SJSA1 (cell line): ENCODE data around the gene PEA15. TPM values are rescaled to one million over a fixed set of nuclear protein-coding genes. Genes with fewer than 3 reads are reported as not detected.

Experiments used
- DNase-seq, 2 experiments: peaks; one replicate each; pipeline ENCODE4 v3.0.0-alpha.2; 2015 to 2020; ENCODE audit warnings: low spot score in 2 of 2, low read depth in 1 of 2
- H3K27ac ChIP-seq: fragments of 250-450 bp; sonication (Bioruptor Pico); 2 replicates; pipeline ENCODE4 v1.5.1; 2020; ENCODE audit warnings: mild to moderate bottlenecking, moderate library complexity
- H3K27me3 ChIP-seq: fragments of 250-450 bp; sonication (Bioruptor Pico); replicated peaks from 2 replicates; pipeline ENCODE4 v1.5.1; 2020; ENCODE audit warnings: mild to moderate bottlenecking, moderate library complexity
- H3K36me3 ChIP-seq: fragments of 250-450 bp; sonication (Bioruptor Pico); 2 replicates; pipeline ENCODE4 v1.5.1; 2020; ENCODE audit warnings: mild to moderate bottlenecking
- H3K4me1 ChIP-seq: fragments of 250-450 bp; sonication (Bioruptor Pico); replicated peaks from 2 replicates; pipeline ENCODE4 v1.6.1; 2021; ENCODE audit warnings: mild to moderate bottlenecking
- H3K4me3 ChIP-seq: fragments of 250-450 bp; sonication (Bioruptor Pico); 2 replicates; pipeline ENCODE4 v1.5.1; 2020; ENCODE audit warnings: mild to moderate bottlenecking
- H3K9me3 ChIP-seq: fragments of 250-450 bp; sonication (Bioruptor Pico); replicated peaks from 2 replicates; pipeline ENCODE4 v1.5.1; 2020; ENCODE audit warnings: mild to moderate bottlenecking
- total RNA-seq: library from RNA; depleted of rRNA; stranded (reverse); fragments of >200 nt; shearing (Covaris generic); gene quantifications from 2 replicates; pipeline ENCODE4 v1.2.3, GENCODE V29; 2014; rRNA removed

PEA15 gene, protein sequence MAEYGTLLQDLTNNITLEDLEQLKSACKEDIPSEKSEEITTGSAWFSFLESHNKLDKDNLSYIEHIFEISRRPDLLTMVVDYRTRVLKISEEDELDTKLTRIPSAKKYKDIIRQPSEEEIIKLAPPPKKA
- total RNA-seq: 170 and 321 TPM in 2 replicates

DNA sequence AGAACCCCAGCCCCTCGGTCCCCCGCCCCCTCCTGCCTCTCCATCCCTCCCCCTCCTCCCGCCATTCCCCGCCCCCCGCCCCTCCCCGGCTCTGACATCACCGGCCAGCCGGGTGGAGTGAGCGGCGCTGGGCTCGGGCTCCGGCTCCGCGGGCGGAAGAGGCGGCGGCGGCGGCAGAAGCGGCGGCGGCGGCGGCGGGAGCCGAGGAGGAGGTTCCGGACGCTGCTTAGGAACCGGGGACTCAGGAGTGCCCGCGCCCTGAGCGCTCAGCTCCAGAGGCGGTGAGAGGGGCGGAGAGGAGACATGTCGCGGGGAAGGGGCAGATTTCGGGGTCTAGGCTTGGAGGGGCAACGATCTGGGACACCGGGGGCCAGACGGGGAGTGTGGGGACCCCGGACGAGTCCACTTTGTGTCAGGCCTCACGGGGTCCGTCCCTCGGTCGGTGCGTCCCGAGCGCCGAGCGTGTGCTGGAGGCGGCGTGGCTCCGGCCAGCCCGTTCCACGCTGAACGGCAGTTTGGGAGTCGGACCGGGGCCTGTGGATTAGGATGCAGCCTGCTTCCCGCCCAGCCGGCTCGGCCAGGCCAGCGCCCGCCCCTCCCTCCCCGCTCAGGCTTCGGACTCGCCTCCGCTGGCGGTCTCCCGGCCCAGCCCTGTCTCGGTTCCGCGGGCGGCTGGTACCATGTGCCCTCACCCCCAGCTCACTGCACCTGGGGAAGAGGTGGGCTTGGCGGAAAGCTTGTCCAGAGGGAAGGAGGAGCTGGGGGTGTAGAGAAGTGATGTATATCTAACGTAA is at the start of gene PEA15:
Gene PEA15, plus strand, starts transcription at position 143 of the 794 bp plus-strand sequence. CDS start 6,161 bp downstream, outside the sequence.
- H3K4me3 ChIP-seq: peak within 1 kb of the TSS; percentile 99
- peaks cover 49% of the 10 kb centered on the region for H3K36me3 ChIP-seq
- 0 out of 2 replicates have a peak, but pooled peaks cover 8% of the 10 kb centered on the region for H3K9me3 ChIP-seq
- peaks cover 47% of the 10 kb centered on the region for H3K4me1 ChIP-seq
- H3K27ac ChIP-seq: peak within 1 kb of the TSS; percentile 99
- DNase-seq: peak; percentile 60 to 84
- no peaks in the 10 kb centered on the region for H3K27me3 ChIP-seq

DNA sequence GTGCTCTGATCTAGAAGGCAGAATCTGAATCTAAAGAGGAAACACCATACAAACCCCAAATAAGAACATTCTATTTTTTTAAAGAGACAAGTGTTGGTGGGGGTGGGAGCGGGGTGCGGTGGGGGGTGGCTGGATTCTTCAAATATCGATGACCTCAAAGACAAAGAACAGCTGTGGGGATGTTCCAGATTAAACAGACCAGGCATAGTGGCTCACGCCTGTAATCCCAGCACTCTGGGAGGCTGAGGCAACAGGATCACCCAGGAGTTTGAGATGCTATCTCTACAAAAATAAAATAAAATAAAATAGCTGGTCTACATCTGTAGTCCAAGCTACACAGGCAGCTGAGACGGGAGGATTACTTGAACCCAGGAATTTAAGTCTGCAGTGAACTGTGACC is 48.8 kb upstream of the PEA15 start:
- Histone ChIP-seq H3K27ac (no peak overlapping the region), H3K9me3 (peaks cover 5% of the 10 kb centered on the region; the same call in 1 of the 2 replicates), H3K4me3 (no peak overlapping the region), H3K27me3 (no peaks in the 10 kb centered on the region), H3K4me1 (peaks cover 11% of the 10 kb centered on the region), H3K36me3 (no peaks in the 10 kb centered on the region)
- DNase-seq: no peak

DNA sequence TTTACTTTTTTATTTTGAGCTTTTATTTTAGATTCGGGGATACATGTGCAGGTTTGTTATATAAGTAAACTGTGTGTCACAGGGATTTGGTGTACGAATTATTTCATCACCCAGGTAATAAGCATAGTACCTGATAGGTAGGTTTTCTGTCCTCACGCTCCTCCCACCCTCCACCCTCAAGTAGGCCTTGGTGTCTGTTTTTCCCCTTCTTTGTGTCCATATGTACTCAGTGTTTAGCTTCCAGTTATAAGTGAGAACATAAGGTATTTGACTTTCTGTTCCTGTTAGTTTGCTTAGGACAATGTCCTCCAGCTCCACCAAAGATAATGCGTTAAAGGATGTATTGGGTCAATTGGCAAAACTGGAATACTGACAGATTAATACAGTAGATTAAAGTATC is 48.0 kb upstream of the PEA15 start:
- H3K27ac ChIP-seq: no peak overlapping the region

DNA sequence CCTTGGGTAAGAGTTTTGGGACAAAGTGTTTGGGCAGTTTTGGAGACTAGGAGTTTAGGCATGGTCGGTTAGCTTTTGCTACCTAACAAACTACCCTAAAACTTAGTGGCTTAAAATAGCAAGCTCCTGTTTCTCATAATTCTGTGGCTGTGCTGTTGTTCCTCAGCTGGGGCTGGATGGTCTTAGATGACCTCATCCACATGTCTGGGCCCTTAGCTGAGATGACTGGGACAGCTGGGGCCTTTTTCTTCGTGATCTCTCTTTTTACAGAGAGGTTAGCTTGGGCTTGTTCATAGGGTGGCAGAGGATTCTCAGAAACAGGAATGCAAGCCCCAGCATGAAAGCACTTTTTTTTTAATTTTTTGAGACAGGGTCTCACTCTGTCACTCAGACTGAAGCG is 47.2 kb upstream of the PEA15 start:
- no peak overlapping the region for H3K4me3 ChIP-seq
- H3K9me3 ChIP-seq: peaks cover 5% of the 10 kb centered on the region; the same call in 1 of the 2 replicates
- peaks cover 7% of the 10 kb centered on the region for H3K4me1 ChIP-seq
- H3K27me3 ChIP-seq: no peaks in the 10 kb centered on the region
- DNase-seq: no peak
- H3K36me3 ChIP-seq: no peaks in the 10 kb centered on the region
- no peak overlapping the region for H3K27ac ChIP-seq

More for the DNA sequence above, 48.0 kb upstream of the PEA15 start:
- DNase-seq: no peak
- Histone ChIP-seq H3K4me3 (no peak overlapping the region), H3K4me1 (peaks cover 7% of the 10 kb centered on the region), H3K27me3 (no peaks in the 10 kb centered on the region), H3K9me3 (peaks cover 5% of the 10 kb centered on the region; the same call in 1 of the 2 replicates), H3K36me3 (no peaks in the 10 kb centered on the region)

DNA sequence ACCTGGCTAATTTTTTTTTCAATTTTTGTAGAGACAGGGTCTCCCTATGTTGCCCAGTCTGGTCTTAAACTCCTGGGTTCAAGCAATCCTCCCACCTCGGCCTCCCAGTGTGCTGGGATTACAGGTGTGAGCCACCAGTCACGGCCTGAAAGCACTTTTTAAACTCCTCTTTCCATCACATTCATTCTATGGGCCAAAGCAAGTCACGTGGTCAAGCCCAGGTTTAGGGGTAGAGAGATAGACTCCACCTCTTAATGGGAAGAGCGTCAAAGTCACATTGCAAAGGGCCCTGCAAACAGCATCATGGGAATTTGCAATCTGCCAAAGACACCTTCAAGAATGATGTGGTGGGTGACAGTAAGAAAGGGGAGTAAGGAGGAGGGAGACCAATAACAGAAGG is 46.6 kb upstream of the PEA15 start:
- Histone ChIP-seq H3K9me3 (peaks cover 5% of the 10 kb centered on the region; the same call in 1 of the 2 replicates), H3K4me1 (peaks cover 7% of the 10 kb centered on the region), H3K27ac (no peak overlapping the region), H3K27me3 (no peaks in the 10 kb centered on the region), H3K4me3 (no peak overlapping the region), H3K36me3 (no peaks in the 10 kb centered on the region)
- no peak for DNase-seq

DNA sequence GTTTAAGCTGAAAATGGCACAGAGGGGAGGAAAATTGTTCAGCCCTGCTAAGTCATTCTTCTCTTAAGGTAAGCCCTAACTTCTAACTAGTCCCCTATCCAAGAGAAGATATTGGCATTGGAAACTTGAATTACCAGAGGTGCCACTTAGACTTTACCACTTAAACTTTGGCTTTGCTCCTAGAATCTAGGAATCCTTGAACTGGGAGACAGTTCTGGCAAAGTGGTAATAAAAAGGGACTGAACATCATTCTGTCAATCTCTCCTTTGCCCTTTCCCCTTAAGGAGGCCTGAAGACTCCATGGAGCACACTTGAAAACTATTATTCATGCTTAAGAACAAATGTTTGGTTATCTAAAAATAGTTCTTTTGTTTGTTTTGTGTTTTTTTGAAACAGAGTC is 45.3 kb upstream of the PEA15 start:
- Histone ChIP-seq H3K4me1 (peaks cover 7% of the 10 kb centered on the region), H3K4me3 (no peak overlapping the region), H3K36me3 (no peaks in the 10 kb centered on the region), H3K27ac (no peak overlapping the region), H3K9me3 (peaks cover 5% of the 10 kb centered on the region; the same call in 1 of the 2 replicates), H3K27me3 (no peaks in the 10 kb centered on the region)
- peak in 1 of 2 experiments; percentile 24 for DNase-seq

DNA sequence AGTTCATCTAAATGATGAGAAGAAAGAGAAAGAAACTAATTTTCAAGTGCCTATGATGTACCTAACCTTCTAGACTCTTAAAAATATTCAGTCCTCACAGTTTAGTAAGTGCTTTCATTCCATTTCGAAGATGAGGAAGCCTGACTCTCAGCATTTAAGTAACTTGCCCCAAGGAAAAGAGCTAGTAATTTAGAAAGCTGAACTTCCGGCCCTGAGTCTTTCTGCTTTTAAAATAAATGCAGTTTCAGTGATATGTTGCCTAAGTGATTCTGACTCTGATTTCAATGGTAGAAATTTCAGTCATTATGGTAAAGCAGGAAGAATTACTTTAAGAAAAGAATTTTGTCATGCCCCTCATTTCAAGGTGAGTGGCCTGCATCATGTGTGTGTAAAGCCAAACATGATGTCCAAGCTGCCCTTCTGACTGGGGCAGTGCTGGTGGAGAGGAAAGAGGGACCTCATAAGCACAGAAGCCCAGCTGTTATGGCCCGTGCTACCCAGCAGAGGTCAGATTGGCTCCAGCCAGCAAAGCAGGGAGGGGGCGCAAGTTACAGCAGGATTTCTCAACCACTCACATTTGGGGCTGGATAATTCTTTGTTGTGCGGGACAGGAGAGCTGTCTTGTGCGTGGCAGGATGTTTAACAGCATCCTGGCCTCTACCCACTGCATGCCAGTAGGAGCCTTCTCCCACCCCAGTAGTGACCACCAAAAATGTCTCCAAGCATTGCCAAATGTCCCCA is 43.0 kb upstream of the PEA15 start:
- peaks cover 5% of the 10 kb centered on the region; the same call in 1 of the 2 replicates for H3K9me3 ChIP-seq
- DNase-seq: no peak
- no peak overlapping the region for H3K4me3 ChIP-seq
- H3K27me3 ChIP-seq: no peaks in the 10 kb centered on the region
- H3K36me3 ChIP-seq: no peaks in the 10 kb centered on the region
- H3K4me1 ChIP-seq: peaks cover 7% of the 10 kb centered on the region
- H3K27ac ChIP-seq: no peak overlapping the region

DNA sequence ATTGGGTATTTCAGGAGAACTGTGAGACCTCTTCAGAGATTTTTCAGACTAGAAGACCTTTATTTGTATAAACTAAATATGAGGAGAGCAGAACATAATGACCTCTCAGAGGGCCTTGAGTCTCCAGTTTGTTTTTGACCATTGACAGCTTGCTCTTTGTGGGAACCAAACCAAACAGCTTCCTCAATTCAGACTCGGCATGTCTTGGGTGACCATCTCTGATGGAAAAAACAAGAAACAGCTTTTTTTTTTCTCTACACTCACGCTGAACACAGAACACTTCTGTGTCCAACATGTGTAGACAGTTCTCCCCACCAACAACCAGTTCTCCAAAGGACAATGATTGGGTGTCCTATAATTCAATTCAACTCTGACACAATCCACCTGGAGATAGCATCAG is 42.3 kb upstream of the PEA15 start:
- H3K36me3 ChIP-seq: no peaks in the 10 kb centered on the region
- peaks cover 5% of the 10 kb centered on the region; the same call in 1 of the 2 replicates for H3K9me3 ChIP-seq
- H3K4me3 ChIP-seq: no peak overlapping the region
- no peak overlapping the region for H3K27ac ChIP-seq
- H3K4me1 ChIP-seq: peaks cover 7% of the 10 kb centered on the region
- no peak for DNase-seq
- no peaks in the 10 kb centered on the region for H3K27me3 ChIP-seq

DNA sequence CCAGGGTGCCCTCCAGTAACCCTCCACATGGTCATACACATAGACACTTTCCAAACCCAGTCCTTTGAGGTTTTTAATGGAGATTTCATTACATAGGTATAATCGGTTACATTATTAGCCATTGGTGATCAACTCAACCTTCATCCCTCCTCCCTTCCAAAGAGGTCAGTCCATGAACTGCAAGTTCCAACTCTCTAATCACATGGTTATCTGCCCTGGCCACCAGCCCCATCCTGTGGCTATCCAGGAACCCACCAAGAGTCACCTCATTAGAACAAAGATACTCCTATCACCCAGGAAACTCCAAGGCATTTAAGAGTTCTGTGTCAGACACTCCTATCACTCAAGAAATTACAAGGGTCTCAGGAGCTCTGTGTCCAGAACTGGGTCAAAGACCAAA is 41.6 kb upstream of the PEA15 start:
- Histone ChIP-seq H3K27ac (no peak overlapping the region), H3K4me1 (peaks cover 7% of the 10 kb centered on the region), H3K36me3 (no peaks in the 10 kb centered on the region), H3K9me3 (peaks cover 5% of the 10 kb centered on the region; the same call in 1 of the 2 replicates), H3K4me3 (no peak overlapping the region), H3K27me3 (no peaks in the 10 kb centered on the region)
- no peak for DNase-seq

DNA sequence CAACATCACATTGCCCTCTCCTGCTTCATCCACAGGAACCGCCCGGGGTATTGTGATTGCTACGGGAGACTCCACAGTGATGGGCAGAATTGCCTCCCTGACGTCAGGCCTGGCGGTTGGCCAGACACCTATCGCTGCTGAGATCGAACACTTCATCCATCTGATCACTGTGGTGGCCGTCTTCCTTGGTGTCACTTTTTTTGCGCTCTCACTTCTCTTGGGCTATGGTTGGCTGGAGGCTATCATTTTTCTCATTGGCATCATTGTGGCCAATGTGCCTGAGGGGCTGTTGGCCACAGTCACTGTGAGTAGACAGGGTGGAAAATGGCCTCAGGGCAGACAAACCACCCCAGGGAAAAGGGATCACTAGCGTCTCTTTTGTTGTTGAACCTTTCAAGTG is 41.1 kb upstream of the PEA15 start:
- Histone ChIP-seq H3K27me3 (no peaks in the 10 kb centered on the region), H3K36me3 (no peaks in the 10 kb centered on the region), H3K4me1 (peaks cover 7% of the 10 kb centered on the region), H3K4me3 (no peak overlapping the region), H3K27ac (no peak overlapping the region), H3K9me3 (peaks cover 5% of the 10 kb centered on the region; the same call in 1 of the 2 replicates)
- DNase-seq: no peak

DNA sequence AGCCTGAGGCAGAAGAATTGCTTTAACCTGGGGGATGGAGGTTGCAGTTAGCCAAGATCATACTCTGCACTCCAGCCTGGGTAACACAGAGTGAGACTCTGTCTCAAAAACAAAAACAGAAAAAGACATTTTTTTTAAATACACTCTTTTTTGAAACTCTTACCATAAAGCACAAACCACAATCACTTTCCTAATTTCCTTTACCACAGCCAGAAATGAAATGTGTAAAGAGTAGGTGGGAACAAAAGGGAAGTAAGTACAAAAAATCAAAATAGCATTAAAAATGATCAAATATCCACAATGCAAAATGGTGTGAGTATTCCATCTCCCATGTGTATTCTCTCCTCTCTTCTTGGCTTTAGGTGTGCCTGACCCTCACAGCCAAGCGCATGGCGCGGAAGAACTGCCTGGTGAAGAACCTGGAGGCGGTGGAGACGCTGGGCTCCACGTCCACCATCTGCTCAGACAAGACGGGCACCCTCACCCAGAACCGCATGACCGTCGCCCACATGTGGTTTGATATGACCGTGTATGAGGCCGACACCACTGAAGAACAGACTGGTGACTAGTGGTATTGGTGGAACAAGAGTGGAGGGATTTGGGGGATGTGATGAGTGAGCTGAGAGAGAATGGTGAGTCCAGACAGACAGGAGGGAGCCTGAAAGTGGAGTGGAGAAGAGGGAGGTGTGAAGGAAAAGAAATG is 38.9 kb upstream of the PEA15 start:
- Histone ChIP-seq H3K27ac (no peak overlapping the region), H3K36me3 (no peaks in the 10 kb centered on the region), H3K4me3 (no peak overlapping the region), H3K27me3 (no peaks in the 10 kb centered on the region), H3K9me3 (no peaks in the 10 kb centered on the region), H3K4me1 (peaks cover 5% of the 10 kb centered on the region)
- DNase-seq: no peak

DNA sequence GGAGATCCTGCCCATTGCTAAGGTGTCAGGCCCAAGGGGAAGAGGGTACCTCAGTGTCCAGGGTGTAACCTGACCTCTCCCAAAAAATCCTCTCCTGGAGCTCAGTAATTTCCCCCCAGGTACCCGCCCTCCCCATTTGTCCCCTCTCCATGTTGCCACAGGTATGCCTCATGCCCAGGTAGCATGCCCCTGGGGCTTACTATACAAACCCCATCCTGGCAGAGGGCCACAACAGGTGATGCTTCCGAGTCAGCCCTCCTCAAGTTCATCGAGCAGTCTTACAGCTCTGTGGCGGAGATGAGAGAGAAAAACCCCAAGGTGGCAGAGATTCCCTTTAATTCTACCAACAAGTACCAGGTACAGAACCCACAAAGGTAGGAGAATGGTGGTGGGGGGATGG is 38.1 kb upstream of the PEA15 start:
- Histone ChIP-seq H3K4me1 (peaks cover 8% of the 10 kb centered on the region), H3K36me3 (no peaks in the 10 kb centered on the region), H3K27me3 (no peaks in the 10 kb centered on the region), H3K4me3 (no peak overlapping the region), H3K27ac (no peak overlapping the region), H3K9me3 (no peaks in the 10 kb centered on the region)
- no peak for DNase-seq

DNA sequence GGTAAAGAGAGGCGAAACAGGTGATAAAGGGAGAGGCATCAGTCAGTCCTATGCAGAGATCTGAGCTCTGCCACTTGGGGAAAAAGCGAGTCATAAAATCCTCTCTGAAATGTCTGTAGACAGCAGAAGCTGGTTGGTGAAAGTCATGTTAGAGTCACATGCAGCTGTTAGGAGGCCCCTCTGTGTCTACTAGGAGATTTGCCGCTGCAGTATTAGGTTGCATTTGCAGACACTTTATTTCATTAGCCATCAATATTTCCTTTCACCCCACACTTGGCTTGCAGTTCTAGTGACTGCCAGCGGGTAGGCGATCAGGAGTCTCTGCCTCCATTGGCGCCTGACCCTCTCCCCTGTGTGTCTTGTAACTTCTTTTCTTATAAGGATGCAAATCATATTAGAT is 37.6 kb upstream of the PEA15 start:
- Histone ChIP-seq H3K4me1 (peaks cover 8% of the 10 kb centered on the region), H3K27ac (no peak overlapping the region), H3K36me3 (no peaks in the 10 kb centered on the region), H3K27me3 (no peaks in the 10 kb centered on the region), H3K9me3 (no peaks in the 10 kb centered on the region), H3K4me3 (no peak overlapping the region)
- no peak for DNase-seq
